Mammary epithelial cell (primary cell): ENCODE data around the gene USP27X.

Source experiments
- CTCF ChIP-seq, 2 donors: IDR thresholded peaks in 1 of 2; conservative IDR thresholded peaks in 1 of 2; 2 replicates each; pipeline ENCODE4 v1.5.1; 2011 to 2012; ENCODE audit warnings: inconsistent platforms in 2 of 2, low read length in 2 of 2, mild to moderate bottlenecking in 2 of 2, control low read depth in 1 of 2, low read depth in 1 of 2; ENCODE audit not compliant: insufficient read depth in 1 of 2; ENCODE audit errors: extremely low read depth in 1 of 2
- EZH2 ChIP-seq: IDR thresholded peaks from 2 replicates; pipeline ENCODE4 v1.6.1; 2012; ENCODE audit warnings: low read length, inconsistent platforms, borderline replicate concordance

DNA sequence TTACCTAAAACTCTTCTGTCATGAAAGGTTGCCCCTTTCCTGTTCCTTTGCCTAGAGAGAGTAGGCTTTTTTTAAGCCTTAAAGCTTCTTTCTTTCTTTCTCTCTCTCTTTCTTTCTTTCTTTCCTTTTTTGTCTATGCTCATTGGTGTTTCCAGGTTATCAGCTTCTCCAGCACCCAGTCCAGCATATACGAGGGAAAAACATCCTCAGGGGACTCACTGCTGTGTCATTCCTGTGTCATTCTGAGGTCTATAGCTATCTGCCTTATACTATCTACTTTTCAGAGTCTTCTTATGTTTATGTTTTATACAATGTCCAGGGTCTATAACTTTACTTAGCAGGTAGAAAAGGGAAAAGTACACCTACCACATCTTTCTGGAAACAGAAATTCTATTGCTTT lies 10.5 kb upstream of the USP27X start:
- no peak for TF ChIP-seq CTCF (conservative IDR thresholded peaks at IDR 0.05 in 1 of 2, IDR thresholded peaks at IDR 0.05 in 1 of 2; ENCODE audit: extremely low read depth in 1 of 2, insufficient read depth in 1 of 2, low read depth in 1 of 2, low read length in 2 of 2)
- TF ChIP-seq EZH2 = no peak
